NCI-H2081 (cell line): Measurements from ENCODE around the gene PKP1.

Experiments used
- DNase-seq, 2 experiments: peaks; one replicate each; lab custom pipeline; 2025; lab: John Stamatoyannopoulos, UW

Gene PKP1

DNA sequence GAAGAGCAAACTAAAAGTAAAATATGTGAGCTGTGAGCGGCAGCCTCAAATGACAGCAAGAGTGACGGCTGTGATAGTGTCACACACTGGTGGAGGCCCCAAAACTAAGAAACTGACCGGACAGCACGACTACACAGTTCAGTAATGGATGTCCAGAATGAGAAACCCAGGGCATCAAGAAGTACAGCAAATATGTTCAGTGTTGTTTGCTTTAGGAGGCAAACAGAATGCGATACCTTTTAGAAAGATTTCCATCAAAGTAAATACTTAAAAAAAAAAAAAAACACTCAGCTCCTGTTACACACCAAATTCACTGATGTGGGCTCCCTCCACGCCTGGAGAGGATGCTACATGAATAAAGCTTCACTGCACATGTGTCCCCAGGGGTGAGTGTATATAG, 1.1 kb upstream of the PKP1 start:
- no peak for DNase-seq

DNA sequence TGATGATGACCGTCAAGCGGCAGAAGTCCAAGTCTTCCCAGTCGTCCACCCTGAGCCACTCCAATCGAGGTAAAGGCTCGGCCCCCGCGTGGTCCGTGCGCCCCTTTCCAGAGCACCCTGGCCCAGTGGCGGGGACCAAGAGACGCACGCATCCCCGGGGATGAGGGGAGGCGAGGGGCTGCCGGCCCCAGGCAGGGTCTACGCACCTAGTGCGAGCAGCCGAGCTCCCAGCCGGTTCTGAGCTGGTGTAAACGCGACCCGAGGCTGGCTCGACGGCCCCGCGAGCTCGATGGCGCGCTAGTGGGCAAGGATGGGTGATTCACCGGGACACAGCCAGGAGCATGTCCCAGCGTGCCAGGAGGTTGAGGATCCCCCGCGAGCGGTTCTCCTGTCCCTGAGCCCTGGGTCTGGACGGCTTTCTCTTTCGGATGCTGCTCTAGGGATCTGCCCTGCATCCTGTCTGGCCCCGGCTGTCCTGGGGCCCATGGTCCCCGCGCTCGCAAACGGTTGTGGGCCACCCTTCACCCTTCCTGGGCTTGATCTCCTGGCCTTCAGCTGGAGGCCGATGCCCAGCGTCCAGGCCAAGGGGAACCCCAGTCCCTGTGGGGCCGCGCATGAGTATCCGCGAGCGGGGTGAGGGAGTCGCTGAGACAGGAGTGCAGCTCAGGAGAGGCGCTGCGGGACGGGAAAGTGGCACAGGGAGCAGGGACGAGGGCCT, 689 bp downstream of the PKP1 start:
- no peak for DNase-seq

DNA sequence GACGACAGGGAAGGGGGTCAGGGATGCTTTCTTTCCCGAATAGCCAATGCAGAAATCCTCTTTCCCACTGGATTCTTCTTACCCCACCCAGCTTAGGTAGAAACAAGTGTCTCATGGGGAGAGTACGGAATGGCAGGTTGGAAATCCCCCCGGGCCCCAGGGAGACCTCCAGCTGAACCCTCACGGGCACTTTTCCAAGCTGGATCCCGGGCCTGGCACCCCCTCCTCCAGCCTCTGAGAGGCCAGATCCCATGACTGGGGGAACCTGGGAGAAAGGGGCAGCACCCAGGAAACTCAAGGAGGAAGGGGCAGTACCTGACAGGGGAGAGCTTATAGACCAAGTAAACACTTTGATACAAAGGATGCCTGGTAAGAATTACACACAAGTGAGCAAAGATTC, 1.3 kb downstream of the PKP1 start:
- DNase-seq, result no peak

DNA sequence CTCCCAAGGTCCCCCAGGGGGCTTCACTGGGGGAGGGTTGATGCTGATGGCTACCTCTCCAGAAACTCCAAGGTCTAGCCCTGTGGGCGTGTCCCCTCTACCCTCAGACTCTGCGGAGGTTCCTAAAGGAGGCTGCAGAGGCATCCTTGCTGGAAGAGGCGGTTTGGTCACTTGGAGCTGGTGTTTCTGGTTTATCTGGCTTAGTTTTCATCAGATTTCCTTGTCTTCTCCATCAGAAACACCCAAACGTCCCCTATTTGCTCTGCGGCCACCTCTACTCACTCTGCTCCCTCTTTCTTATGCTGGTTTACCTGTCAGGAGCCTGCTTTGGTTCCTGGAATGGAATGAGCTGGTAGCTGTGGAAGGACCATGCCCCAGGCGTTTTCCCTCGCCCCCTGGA, 2.5 kb downstream of the PKP1 start:
- DNase-seq, result no peak

DNA sequence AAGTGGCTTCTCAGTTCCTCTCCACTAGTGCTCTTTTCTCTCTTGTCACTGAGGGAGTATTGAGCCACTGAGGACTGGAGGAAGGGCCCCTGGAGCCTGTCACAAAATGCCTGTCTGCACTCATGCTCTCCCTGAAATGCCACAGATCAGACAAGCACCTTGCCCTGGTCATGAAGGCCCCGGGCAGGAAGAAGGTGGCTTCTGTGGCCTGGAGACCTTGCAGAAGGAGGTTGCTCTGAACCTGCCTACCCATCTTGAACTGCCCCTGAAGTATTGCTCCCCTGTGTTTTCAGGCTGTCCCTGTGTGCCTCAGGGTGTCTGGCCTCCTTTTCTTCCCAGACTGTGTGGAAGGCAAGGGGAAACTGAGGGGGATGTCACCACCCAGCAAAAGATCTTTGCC, 3.1 kb downstream of the PKP1 start:
- DNase-seq, result no peak

DNA sequence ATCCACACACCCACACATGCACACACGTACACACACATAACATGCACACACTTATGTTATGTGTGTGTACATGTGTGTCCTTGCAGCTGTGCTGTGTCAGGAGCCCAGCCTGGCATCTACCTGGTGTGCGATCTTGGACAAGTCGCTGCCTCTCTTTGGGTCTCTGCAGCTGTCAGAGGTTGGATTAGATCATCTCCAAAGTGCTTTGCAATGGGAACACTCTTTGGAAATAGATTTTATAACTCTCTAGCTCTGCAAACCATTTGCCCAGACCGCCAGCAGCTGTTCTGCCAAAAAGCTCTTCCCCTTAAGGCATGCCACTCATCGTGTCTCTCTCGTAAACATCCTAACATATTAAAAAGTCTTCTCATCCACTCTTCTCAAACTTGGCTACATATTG, 4.7 kb downstream of the PKP1 start:
- DNase-seq, result no peak

DNA sequence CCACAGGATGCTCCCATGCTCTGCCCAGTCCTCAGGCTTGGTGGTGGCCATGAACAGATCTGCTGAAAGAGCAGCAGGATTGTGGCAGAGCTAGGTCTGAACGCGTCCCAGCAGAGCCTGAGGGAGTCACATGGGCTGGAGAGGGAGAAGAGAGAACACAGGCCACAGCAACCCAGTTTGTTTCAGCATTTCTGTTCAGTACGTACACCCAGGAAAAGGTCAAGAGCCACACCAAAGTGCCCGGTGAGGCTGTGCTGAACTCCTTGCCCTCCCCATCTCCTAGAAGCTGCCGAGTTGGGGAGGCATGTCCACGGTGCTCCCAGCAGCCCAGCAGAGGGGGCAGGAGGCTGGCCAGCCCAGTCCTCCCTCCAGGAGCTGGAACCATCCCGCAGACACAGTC, 5.5 kb downstream of the PKP1 start:
- no peak for DNase-seq

DNA sequence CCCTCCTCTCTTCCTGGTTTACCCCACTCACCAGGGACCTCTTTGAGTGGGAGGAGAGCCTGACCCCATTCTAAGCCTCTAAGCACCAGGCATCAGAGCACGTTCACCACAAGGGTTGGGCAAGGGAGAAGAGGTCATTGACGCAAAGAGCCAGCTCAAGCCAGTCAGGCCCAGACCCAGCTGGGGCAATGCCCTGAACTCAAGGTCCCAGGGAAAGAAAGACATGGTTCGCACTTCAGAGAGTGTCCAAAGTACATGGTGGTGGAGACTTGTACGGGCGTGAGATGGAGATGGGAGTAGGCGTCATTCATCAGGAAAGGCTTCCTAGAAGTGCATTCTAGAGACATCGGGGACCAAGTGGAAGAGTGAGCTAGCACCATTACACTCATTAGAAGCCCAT, 7.2 kb downstream of the PKP1 start:
- no peak for DNase-seq

DNA sequence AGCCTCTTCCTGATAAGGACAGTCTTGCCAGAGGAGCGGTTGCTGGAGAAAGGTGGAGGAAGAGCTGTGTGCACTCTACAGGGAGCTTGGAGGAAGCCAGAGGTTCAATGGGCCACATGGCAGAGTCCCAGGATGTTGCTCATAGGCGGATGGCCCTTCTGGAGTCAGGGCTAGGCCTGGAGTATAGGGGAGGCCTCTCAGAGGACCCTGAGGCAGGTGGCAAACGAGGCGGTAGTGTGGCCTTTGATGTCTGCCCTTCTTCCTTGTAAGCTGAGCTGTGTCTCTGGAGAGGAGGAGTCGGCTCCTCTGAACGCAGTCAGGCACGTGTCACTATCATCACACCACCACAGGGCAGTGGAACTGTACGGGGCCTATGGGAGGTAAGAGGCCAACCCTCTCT, 8.6 kb downstream of the PKP1 start:
- DNase-seq, result no peak

DNA sequence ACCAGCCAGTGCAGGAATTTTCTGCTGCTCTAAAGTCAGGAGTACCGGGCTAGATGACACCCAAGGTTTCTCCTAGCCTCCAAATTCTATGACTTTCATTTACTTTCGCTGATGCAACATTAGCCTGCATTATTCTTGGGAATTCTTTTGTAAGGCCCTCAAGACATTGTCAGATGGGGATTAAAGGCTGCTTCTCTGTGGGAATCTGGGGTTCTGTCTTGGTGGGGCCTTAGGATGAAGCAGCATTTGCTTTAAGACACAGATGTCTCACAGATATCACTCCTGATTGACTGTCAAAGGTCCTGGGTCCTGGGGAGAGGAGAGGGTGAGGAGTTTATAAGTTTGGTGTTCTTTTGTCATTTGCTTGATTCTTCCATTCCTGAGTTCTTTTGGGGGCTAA, 11.6 kb downstream of the PKP1 start:
- DNase-seq, result no peak

DNA sequence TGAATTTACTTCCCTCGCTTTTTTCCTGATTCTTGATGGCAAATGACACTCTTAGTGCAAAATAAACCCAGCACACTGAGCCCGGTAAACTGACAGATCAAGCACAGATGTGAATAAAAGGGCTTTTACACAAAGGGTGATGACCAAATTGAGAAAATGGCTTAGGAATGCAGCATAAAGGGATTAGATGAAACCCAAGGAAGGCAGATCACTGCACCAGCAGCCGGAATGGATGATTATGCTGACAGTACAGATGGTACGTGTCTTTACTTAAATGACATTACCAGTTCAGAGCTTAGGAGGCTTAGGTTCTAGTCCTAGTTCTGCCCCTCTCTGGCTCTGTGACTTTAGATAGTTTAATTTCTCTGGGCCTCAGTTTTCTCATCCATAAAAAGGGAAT, 12.0 kb downstream of the PKP1 start:
- DNase-seq, result no peak

DNA sequence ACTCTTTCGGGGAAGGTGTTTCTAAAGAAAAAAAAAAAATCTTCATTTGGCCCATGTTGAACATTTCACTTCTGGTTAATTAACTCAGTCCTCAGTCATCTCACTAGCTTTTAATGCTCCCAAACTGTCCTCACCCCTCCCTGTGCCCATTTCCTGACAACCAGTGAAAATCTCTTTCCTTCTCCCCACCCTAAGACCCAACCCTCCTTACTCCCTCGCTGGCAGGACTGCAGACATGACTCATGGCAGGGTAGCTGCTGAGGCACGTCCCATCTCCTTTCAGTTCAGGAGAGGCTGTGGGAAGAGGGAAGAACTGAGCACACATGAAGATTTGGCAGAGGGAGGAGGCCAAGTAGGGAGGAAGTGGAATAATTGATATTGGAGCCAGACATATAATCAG, 12.6 kb downstream of the PKP1 start:
- DNase-seq, result no peak

DNA sequence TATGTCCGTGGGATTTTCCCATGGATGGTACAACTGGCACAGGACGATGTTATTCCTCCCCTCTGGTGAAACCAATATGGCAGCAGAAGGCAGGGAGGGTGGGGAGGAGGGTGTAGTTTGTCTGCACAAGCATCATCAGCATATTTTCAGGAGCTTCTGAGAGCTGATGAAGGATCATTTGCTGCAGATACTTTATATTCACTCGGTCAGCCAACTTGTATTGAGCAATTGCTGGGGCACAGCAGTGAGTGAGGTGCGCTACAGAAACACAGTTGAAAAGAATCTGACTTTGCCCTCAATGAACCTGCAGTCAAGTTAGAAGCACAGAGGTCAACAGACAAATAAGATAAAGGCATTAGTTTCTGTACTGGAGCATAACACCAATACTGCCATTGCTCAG, 13.0 kb downstream of the PKP1 start:
- DNase-seq, result no peak

DNA sequence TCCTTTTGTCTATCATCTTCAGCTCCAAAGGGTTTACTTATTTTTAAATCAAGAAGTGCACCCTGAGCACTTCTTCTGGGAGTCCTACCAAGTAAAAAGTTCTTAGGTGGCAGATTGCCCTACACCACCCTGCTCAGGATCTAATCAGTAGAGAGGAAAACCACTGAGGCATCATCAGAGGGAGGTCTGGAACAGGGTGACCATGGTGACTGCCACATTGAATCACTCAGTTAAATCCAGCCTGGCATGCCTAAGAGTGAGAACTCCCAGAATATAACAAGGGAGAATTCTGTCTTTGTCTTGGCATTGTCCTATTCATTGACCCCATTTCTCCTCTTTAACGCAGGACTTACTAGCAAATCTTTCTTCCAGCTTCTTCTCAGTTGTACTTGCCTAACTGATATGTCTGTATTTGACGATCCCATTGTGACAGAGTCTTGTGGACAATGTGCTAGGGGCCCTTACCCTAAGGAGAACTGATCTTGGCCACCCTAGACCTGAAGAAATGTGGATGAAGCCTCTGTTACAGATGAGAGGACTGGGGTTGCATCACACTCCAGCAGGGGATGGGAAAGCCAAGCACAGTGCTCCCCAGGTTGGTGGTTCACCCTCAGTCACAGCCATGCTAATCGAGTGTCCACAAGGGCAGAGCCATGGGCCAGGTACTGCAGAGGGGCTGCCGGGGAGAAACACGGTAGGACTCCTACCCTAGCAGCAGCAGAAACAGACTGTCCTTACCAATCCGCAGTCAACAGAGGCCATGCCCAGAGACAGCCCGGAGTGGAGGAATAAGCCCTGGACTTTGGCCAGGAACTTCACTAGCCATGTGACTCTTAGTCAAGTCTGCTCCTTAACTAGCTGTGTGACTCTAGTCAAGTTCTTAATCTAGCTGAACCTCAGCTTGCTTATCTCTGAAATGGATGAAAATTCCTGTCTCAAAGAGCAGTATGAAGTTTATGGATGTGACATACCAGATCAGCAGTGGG, 15.4 kb downstream of the PKP1 start:
- no peak for DNase-seq

DNA sequence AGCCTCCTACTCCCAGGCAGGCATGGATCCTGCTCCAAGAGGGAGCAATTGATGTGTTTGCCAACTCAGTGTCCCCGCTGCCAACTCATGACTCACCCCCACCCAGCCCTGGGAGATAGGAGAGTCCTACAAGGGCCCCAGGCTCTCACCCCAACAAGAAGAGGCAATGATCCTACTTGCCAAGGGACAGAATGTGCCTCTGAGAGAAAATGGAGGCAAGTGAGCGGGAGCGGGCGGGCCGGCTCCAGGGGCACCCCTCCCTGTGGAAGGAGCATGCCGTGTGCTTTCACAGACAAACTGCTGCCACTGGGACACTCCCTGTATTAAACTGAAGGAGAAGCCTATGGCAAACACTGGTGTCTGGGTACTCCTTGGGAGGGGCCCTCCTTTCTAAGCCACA, 16.7 kb downstream of the PKP1 start:
- DNase-seq, result no peak

DNA sequence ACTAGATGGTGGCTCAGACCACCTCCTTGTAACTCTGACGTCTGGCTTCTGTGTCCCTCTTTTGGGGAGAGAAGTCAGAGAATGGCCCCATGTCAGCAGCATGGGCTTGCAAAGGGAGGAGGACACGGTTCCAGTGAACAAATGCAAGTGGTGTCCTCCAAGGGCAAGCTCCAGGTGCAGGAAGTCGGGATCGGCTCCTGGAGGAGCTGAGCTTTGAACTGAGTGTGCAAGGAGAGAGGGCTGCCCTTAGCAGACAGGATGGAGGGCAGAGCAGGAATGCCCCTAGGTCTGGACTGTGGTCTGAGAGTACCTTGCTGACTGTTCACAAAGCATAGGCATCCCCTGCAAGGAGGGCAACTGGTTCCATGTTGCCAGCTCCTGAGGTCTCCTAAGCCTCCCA, 17.3 kb downstream of the PKP1 start:
- DNase-seq, result no peak

DNA sequence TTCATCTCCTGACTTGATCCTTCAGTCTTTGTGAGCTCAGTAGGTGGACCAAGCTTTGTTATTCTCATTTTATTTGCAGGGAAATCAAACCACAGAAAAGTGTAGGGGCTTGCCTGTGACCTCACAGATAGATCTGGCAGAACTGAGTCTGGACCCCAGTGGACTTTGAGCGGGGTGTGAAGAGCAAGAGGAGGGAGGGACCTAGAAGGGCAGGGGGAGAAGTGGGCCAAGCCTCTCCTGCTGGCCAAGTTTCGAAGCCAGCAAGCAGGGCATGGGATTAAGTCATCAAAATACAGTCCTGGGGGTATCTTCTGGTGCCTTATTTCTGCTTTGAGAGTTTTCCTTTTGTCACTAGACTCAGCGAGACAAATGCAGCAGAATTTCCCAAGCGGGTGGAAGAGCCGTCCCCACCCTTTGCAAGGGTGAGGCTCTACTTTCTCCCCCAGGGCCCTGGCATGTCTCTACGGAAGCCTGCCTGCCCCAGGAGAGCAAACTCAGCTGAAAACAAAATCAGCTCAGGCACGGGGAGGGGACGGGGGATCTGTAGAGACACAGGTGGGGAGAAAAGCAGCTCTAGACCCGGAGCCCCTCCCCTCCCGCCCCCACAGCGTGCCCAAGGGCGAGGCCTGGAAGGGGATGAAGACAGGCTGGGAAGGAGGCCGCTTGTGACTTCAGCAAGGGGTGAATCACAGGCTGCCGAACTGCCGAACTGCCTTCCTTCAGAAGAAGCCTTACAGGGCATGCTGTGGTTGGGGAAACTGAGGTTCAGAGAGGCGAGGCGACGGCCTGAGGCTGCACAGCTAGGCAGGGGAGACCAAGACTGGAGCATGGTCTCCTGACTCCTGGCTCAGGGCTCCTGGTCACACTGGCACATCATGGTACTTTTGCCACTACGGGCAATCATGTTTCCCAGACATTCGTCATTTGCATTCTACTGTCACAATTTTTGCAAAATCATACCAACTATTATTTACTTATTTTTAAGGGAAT, 19.2 kb downstream of the PKP1 start:
- DNase-seq, result no peak

DNA sequence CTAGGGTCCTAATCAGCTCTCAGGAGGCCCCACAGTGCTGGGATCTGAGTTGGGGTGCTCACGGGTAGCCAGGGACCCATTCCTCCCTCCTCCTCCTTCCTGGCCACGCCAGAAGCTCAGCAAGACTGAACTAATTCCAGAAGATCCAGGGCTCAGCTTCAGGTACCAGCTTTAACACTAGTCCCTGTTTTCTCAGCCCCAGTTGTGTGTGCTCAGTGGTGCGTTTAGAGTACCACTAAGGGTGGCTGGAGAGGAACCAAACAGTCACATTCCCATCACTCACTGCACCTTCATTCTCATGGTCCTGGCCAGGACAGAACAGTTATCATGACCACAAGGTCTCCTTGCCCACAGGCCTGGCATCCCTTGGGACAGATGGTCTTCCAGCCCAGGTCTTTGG, 20.8 kb downstream of the PKP1 start:
- no peak for DNase-seq

DNA sequence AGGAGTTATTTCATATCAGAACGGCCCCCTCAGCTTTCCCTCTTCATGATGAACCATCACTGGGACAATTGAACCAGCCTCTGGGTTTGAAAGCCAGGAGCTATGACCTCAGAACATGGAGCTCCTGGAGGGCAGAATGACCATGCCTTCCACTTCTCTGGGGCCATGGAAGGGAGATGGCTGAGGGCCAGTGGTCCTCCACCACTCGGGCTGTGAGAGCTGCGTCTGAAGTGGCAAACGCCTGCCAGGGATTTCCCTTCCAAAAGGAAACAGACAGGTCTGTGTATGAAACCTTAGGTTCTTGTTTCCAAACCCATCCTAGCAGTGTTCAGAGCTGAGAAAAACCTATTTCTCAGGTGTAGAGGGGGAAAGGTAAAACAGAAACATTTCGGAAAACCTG, 22.5 kb downstream of the PKP1 start:
- no peak for DNase-seq

DNA sequence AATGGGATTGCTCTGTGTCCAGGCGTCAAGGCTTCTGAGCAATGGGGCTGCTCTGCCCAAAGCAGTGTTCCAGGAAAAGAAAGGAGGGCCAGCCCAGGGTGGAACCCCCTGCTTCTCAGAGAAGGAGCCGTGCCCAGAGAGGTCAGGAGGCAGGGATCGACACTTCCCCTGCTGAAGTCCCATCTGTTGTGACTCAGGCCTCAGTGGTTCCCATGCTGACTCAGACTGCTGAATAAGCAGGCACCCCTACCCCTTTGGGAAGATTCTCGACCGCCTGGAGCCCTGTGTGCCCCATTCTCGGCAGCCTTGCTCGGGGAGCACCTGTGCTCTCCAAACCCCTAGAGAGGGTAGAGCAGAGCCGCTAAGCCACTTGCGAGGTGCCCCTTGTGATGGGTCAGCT, 23.9 kb downstream of the PKP1 start:
- DNase-seq, result no peak

DNA sequence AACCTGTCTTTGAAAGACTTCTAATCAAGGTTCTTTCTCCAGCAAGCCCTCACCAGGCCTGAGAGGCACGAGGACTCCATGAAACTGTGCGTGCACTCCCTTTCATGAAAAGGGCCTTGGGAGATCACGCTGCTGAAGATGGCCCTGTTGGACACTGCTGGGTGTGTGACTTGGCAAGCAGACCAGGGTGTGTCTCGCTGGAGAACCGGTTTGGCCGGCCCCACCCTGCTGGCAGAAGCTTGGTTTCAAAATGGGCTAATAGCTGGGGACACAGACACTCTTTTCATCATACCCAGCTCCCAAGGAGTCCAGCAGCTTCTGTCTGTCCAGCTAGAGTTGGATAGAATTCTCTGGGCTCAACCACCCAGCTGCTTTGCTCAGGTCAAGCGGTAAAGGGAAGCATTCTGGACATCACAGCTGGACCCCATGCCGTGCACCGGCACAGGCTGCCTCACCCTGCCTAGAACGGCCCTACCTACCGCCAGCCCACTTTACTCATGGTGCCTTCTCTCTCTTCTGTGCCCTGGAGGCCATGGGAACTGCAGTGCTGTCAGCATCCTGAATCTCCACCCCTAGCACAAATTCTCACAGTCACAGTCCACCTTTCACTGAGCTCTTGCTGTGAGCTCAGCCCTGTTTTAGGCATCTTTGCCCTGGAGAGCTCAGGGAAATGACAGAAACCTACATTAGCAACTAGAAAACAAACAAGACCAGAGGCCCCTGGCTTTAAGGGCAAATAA, 24.6 kb downstream of the PKP1 start:
- peak; percentile 29 to 31 for DNase-seq

DNA sequence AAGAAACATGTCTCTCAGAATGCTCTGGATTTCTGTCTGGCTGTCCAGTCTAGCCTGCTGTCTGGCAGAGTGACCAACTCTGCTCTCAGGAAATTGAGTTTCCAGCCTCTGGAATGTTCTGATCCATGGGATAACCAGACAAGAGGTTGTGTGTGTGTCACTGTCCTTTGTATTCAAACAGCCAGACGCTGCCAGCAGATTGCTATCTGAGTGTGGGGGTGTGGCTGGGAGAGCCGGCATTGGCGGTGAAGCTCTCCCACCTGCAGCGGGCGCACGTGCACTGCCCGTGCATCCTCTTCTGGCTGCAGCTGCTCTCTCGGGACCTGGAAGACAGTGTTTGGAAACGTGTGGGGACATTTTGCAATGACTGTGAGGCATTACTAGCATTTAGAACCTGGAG, 26.1 kb downstream of the PKP1 start:
- peak; percentile 84 to 89 for DNase-seq
